HG03103 (cell line): ENCODE results near the gene PPP1R12B.
"Not testable (repeated sequence)": the region's sequence is repeated elsewhere in the genome, so short reads cannot be mapped to it uniquely, and the experiment has no call there.

Experiments
- ATAC-seq: cut with Tn5 transposase; IDR thresholded peaks from one replicate; pipeline ENCODE4 v1.9.1; 2021; ENCODE audit warnings: low read depth; ENCODE audit not compliant: unreplicated experiment

Gene PPP1R12B

GRCh38 chr1:202398439-202398838, 49.9 kb downstream of the PPP1R12B start:
- ATAC-seq = not testable (repeated sequence)

DNA sequence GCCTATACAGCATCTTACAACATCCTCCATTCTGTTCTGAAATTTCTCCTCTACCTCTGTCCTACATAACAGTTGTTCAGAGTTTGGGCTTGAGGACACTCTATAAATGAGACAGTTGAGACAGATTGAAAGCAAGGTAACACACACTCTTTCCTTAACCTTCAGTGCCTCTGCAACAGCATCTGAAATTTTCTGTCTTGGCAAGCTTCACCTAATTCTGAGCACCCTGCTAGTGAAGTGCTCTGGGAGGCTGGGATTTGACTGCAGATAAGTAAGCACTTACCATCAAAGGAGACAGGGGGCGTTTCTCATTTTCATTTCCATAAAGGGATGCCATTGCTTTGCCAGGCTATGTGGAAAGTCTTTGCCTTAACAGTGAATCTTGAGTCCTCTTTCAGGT, 53.3 kb downstream of the PPP1R12B start:
- ATAC-seq = not testable (repeated sequence)

DNA sequence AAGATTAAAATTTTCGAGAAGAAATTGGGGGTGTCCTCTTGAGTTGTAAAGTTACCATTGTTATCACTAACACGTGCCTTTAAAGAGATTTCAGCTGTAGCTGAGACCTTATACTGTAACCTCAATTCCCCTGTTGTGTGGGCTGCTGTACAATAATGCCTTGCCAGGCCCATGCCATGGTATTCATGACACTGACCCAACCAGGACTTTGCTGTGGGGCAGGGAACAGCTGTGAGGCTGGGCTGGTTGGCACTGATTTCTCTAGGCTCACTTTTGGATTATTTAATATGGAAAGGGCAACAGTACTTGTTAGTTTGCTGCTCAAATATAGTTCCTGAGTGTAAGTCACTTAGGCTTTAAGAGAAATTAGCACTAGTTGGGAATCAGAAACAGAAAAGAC, 54.9 kb downstream of the PPP1R12B start:
- ATAC-seq = not testable (repeated sequence)

GRCh38 chr1:202405928-202406327, 57.4 kb downstream of the PPP1R12B start:
- no peak for ATAC-seq

DNA sequence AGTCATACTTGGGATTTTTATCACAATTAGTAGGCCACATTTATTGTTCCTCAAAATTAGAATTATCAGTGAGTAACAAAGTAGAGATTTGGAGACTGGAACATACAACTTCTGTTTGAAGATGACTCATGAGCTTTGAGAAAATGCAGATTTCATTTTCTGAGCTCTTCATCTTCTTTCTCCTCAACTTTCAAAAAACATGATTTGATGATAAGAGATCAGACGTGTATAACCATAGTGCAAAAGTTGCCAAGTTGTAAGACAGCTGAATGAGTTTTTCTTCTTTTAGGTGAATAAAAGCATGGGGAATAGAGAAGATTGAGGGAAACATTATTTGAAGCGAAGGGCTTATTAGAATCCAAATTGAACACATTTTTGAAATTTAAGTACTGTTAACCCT, 58.4 kb downstream of the PPP1R12B start:
- ATAC-seq = not testable (repeated sequence)

DNA sequence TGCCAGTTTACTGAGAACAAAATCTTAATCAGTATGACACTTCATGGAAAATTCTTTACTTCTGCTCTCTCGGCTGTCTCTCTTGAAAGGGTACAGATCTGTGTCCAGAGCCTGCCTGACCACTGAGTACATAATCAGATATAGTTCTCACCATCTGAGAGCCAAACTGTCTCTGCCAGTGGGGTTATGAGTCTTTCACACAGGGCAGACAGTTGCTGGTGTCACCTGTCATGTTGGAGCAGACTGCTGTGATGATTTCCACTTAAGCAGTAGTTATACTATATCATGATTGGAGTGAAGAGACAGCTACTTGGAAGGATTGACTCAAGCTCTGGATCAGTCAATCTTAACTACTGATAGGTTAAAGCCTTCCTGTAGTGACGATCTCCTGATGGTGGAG, 58.9 kb downstream of the PPP1R12B start:
- not testable (repeated sequence) for ATAC-seq

DNA sequence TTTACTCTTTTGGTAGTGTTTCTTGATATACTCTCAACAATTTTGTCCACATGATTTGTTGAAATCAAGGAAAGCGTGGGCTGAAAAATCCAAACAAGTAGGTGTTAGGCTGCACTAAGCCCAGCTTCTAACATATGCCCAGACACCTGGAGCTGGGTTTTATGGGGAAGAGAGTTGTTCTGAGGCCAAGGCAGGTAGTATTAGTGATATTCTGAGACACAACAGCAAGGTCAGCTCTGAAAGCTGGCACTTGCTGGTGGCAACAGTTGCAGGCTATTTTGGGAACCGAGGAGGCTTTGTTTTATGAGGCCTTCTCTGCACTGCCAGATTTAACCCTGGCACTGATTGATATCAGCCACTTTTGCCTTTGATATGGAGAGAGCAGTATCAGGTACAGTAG, 61.8 kb downstream of the PPP1R12B start:
- not testable (repeated sequence) for ATAC-seq

DNA sequence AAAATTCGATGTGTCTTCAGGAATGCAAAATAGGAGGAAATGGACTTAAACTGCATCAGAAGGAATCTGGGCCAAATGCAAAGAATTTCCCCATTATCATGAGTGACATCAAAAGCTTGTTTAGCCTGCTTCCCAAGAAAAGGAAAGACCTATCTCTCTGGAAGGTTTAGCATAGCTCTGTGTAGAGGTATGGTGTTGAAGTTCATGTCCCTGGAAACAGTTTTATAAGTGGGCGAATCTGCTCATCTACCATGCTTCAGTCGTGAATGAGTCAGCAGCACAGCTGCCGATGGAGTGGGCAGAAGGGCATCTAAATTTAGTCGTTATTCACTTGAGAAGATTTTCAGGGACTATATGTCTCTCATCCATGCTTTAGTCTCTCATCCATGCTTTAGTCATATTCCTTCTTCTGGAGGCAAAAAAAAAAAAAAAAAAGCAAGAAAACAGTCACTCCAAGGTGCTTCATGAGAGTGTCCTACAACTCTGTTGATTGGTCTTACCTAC, 62.4 kb downstream of the PPP1R12B start:
- not testable (repeated sequence) for ATAC-seq

DNA sequence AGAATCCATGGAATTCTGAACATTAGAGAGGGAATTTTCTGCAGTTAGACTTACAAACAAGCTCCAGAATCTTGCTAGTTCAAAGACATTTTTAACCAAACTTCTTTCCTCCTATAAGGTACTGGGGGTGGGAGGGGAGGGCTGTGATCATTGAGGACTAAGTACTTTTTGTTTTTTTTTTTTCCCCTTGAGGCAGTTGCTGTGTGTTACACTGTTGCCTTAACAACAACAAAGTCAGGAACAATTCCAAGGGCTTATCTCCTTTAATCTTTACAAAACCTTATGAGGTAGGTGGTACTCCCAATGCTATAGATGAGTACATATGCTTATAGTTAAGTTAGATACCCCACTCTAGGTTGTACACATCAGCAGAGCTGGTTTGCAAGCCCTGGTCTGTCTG, 62.9 kb downstream of the PPP1R12B start:
- ATAC-seq = no peak

DNA sequence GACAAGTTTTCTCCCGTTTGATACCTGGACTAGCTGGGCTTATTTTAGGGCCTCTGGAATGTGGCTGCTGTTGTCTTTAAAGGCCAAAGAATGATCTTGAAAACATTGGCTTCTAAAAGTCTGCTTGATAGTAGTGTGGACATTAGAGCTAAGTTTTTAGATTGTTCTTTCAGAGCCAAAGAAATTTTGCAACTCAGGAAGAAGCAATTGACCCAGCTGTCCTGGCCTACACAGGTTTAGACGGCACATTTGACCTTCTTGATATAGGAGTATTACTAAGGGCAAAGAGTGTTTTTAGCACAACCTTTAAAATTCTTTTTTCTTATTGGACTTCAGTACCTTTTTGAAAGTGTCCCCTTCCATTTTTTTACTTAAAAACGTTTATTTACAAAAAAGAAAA, 63.9 kb downstream of the PPP1R12B start:
- ATAC-seq = not testable (repeated sequence)

DNA sequence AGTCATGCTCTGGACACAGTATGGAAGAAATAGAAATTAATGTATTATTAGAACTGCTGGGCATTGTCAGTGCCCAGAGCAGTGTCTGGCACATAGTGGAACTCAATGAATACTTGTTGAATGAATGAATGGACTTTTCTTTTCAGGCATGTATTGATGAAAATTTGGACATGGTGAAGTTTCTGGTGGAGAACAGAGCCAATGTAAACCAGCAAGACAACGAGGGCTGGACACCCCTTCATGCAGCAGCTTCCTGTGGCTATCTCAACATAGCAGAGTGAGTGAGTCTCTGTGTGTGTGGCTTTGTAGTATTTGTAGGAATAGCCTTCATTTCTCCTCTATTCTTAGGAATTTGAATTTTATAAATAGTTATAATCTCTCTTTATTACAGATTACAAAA, 68.1 kb downstream of the PPP1R12B start:
- ATAC-seq = no peak

DNA sequence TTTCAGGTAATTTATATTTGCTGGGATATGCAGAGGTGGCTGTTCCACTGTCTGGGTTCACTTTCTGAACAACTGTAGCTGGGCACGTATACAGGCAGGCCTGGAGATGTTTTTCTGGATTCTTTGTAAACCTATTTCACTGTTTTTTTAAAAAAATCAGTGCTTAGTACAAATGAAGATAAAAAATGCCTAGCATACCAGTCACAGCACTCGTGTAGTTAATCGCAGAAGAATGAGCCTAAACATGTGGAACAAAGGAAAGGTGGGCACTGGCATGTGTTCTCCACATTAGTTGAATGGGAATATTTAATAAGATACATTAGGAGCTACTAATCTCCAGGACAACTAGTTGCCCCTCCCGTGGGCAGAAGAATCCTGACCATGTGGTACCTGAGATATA, 68.6 kb downstream of the PPP1R12B start:
- ATAC-seq = not testable (repeated sequence)

DNA sequence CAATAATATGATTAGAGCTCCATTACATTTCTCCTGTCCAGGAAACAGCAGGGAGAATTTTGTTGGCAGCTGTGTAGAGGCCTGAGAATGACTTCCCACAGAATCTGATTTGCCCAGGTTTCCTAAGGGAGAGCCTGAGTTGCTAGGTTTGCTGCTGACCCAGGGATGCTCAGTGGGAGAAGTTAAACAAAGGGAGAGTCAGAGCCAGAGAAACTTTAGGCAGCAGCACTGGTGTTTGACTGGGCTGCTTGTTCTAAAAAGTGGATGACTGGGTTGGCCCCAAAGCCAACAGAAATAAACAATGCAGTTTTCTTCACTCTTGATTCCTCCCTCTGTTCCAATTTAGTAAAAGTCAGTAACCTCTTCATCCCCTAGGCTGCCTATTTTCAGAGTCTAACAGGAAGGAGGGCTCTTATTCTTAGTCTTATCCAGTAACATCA, 69.3 kb downstream of the PPP1R12B start:
- not testable (repeated sequence) for ATAC-seq

GRCh38 chr1:202419731-202420130, 71.2 kb downstream of the PPP1R12B start:
- ATAC-seq = not testable (repeated sequence)

GRCh38 chr1:202420422-202421094, 72.1 kb downstream of the PPP1R12B start:
- not testable (repeated sequence) for ATAC-seq

GRCh38 chr1:202422709-202423108, 74.2 kb downstream of the PPP1R12B start:
- ATAC-seq = not testable (repeated sequence)

DNA sequence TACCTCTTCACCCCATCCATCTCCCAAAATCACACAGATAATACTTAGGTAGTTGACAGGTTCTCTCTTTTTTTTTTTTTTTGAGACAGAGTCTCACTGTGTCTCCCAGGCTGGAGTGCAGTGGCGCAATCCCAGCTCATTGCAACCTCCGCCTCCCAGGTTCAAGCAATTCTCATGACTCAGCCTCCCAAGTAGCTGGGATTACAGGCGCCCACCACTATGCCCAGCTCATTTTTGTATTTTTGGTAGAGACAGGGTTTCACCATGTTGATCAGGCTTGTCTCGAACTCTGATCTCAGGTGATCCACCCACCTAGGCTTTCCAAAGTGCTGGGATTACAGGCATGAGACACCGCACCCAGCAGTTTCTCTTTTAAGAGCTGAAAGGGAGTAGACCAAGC, 75.8 kb downstream of the PPP1R12B start:
- not testable (repeated sequence) for ATAC-seq

- ATAC-seq = not testable (repeated sequence)
Measured at GRCh38 chr1:202430111-202430510, 81.6 kb downstream of the PPP1R12B start.

DNA sequence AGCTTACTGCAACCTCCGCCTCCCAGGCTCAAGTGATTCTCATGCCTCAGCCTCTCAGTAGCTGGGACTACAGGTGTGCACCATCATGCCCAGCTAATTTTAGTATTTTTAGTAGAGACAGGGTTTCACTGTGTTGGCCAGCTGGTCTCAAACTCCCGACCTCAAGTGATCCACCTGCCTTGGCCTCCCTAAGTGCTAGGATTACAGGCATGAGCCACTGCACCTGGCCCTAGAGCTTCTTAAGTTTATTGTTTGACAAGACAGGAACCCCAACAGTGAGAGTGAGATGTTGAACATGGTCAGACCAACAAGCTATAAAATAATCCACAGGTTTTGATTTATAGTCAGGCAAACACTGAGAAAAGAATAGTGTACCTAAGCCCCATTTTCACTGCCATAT, 83.8 kb downstream of the PPP1R12B start:
- not testable (repeated sequence) for ATAC-seq

GRCh38 chr1:202433155-202434043, 84.9 kb downstream of the PPP1R12B start:
- no peak for ATAC-seq

DNA sequence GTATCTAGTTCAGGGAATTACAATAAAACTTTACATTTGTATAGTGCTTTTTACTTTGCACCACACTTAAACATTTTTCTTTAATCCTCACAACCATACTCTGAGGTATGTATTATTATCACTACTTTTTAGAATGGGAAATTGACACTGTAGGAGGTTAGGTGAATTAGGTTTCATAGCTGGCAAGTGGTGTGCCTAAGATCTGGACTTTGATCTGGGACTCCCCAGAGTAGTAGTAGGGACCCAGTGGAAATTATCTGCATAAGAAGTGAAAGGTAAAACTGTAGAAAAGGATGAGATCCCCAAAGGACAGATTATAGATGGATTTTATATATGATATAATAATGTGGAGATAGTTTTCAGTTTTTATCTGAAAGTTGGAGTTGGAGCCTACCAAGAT, 85.6 kb downstream of the PPP1R12B start:
- no peak for ATAC-seq
